Measurements from ENCODE around the gene CDH23. TPM values are rescaled to one million over a fixed set of nuclear protein-coding genes. Genes with fewer than 3 reads are reported as not detected.

CDH23 gene
- total RNA-seq, 1 experiment from 2014 or later = 0.34 TPM

GRCh38 chr10:71394926-71395562 is 1.7 kb upstream of the CDH23 start:
- no peaks in the 10 kb centered on the region for H3K36me3 Mint-ChIP-seq (ENCODE audit: insufficient read depth, unreplicated experiment)
- no peak overlapping the region for H3K27ac Mint-ChIP-seq (ENCODE audit: unreplicated experiment)
- Histone ChIP-seq H3K4me3 (ENCODE audit: low read depth, low read length) (no peak overlapping the region), H3K9me3 (no peaks in the 10 kb centered on the region; the same call in 1 of the 2 replicates), H3K27me3 (replicated peaks; ENCODE audit: control insufficient read depth, insufficient read depth, low read length) (peaks cover 4% of the 10 kb centered on the region), H3K4me1 (peaks cover 18% of the 10 kb centered on the region), H3K36me3 (ENCODE audit: control insufficient read depth, insufficient read depth, low read length) (no peaks in the 10 kb centered on the region)
- DNase-seq = peak in 1 of 2 experiments; percentile 26
- CTCF ChIA-PET = interaction anchor here (0.6 to 2.5 kb wide), 8 partner anchors 10 to 313 kb away, joined by 3 to 18 read pairs (median 4); partner anchors contain the start of gene SLC29A3
- no peak overlapping the region for H3K4me3 Mint-ChIP-seq (ENCODE audit: unreplicated experiment)
- no peaks in the 10 kb centered on the region for H3K9me3 Mint-ChIP-seq (ENCODE audit: unreplicated experiment)
- no peaks in the 10 kb centered on the region for H3K4me1 Mint-ChIP-seq (ENCODE audit: low read depth, unreplicated experiment)
- no peak for TF ChIP-seq CTCF (IDR thresholded peaks at IDR 0.05; ENCODE audit: insufficient read depth in 1 of 2, low read depth in 1 of 2, low read length in 1 of 2, severe bottlenecking in 1 of 2, unreplicated experiment in 1 of 2)
- BruUV-seq (replicated peaks) = no TSS peak
- POLR2A ChIA-PET = no interaction called here
- intact Hi-C loops (cut with micrococcal nuclease; ENCODE audit: unreplicated experiment) = no loop called here
- H3K27me3 Mint-ChIP-seq (ENCODE audit: insufficient read depth, unreplicated experiment) = peaks cover 29% of the 10 kb centered on the region

GRCh38 chr10:71395621-71396020 is 1.1 kb upstream of the CDH23 start:
- peak in 1 of 2 experiments; percentile 11 for TF ChIP-seq CTCF (IDR thresholded peaks at IDR 0.05; ENCODE audit: insufficient read depth in 1 of 2, low read depth in 1 of 2, low read length in 1 of 2, severe bottlenecking in 1 of 2, unreplicated experiment in 1 of 2)
- peaks cover 4% of the 10 kb centered on the region for H3K27me3 ChIP-seq (replicated peaks; ENCODE audit: control insufficient read depth, insufficient read depth, low read length)
- H3K36me3 Mint-ChIP-seq (ENCODE audit: insufficient read depth, unreplicated experiment) = no peaks in the 10 kb centered on the region
- H3K27me3 Mint-ChIP-seq (ENCODE audit: insufficient read depth, unreplicated experiment) = peaks cover 32% of the 10 kb centered on the region
- H3K4me3 Mint-ChIP-seq (ENCODE audit: unreplicated experiment) = peak overlapping the region; percentile 60
- H3K4me1 ChIP-seq = peaks cover 18% of the 10 kb centered on the region
- H3K27ac Mint-ChIP-seq (ENCODE audit: unreplicated experiment) = no peak overlapping the region
- no peaks in the 10 kb centered on the region for H3K9me3 Mint-ChIP-seq (ENCODE audit: unreplicated experiment)
- no peaks in the 10 kb centered on the region for H3K36me3 ChIP-seq (ENCODE audit: control insufficient read depth, insufficient read depth, low read length)
- DNase-seq = no peak
- intact Hi-C loops (cut with micrococcal nuclease; ENCODE audit: unreplicated experiment) = loop anchor here (1.0 kb wide), 1 partner anchor 175 kb away; no protein-coding TSS in a partner anchor
- BruUV-seq (replicated peaks) = no TSS peak
- POLR2A ChIA-PET = interaction anchor here (0.6 kb wide), 1 partner anchor 56 kb away, joined by 3 read pairs; no protein-coding TSS in a partner anchor
- no peaks in the 10 kb centered on the region for H3K4me1 Mint-ChIP-seq (ENCODE audit: low read depth, unreplicated experiment)
- CTCF ChIA-PET = interaction anchor here (0.7 to 2.5 kb wide), 8 partner anchors 11 to 313 kb away, joined by 3 to 18 read pairs (median 4); partner anchors contain the start of gene SLC29A3
- H3K9me3 ChIP-seq = no peaks in the 10 kb centered on the region; the same call in 1 of the 2 replicates
- no peak overlapping the region for H3K4me3 ChIP-seq (ENCODE audit: low read depth, low read length)

- peak overlapping the region; percentile 60 for H3K4me3 Mint-ChIP-seq (ENCODE audit: unreplicated experiment)
- BruUV-seq (replicated peaks) = no TSS peak
- H3K27me3 Mint-ChIP-seq (ENCODE audit: insufficient read depth, unreplicated experiment) = peaks cover 32% of the 10 kb centered on the region
- intact Hi-C loops (cut with micrococcal nuclease; ENCODE audit: unreplicated experiment) = loop anchor here (1.0 kb wide), 1 partner anchor 174 kb away; no protein-coding TSS in a partner anchor
- peaks cover 18% of the 10 kb centered on the region for H3K4me1 ChIP-seq
- peak; percentile 23 to 50 for TF ChIP-seq CTCF (IDR thresholded peaks at IDR 0.05; ENCODE audit: insufficient read depth in 1 of 2, low read depth in 1 of 2, low read length in 1 of 2, severe bottlenecking in 1 of 2, unreplicated experiment in 1 of 2)
- no peaks in the 10 kb centered on the region; the same call in 1 of the 2 replicates for H3K9me3 ChIP-seq
- H3K36me3 ChIP-seq (ENCODE audit: control insufficient read depth, insufficient read depth, low read length) = no peaks in the 10 kb centered on the region
- ChIA-PET POLR2A (interaction anchor here (0.6 kb wide), 1 partner anchor 57 kb away, joined by 3 read pairs; no protein-coding TSS in a partner anchor), CTCF (interaction anchor here (0.5 to 2.5 kb wide), 12 partner anchors 12 to 1588 kb away, joined by 3 to 18 read pairs (median 4); partner anchors contain the start of gene SLC29A3)
- no peaks in the 10 kb centered on the region for H3K9me3 Mint-ChIP-seq (ENCODE audit: unreplicated experiment)
- H3K4me3 ChIP-seq (ENCODE audit: low read depth, low read length) = peak overlapping the region; percentile 36
- no peaks in the 10 kb centered on the region for H3K36me3 Mint-ChIP-seq (ENCODE audit: insufficient read depth, unreplicated experiment)
- H3K27ac Mint-ChIP-seq (ENCODE audit: unreplicated experiment) = no peak overlapping the region
- no peaks in the 10 kb centered on the region for H3K4me1 Mint-ChIP-seq (ENCODE audit: low read depth, unreplicated experiment)
- H3K27me3 ChIP-seq (replicated peaks; ENCODE audit: control insufficient read depth, insufficient read depth, low read length) = peaks cover 4% of the 10 kb centered on the region
- peak in 1 of 2 experiments; percentile 59 for DNase-seq
Observed at GRCh38 chr10:71396084-71396710, 523 bp upstream of the CDH23 start.

All from Caco-2 (cell line).